Activated T-cell treated with anti-CD3 and anti-CD28 coated beads, Interleukin-2, amount 50 U/mL, for 4 hours (primary cell): ENCODE data around the gene MAPKBP1. TPM values are rescaled to one million over a fixed set of nuclear protein-coding genes. Genes with fewer than 3 reads are reported as not detected.
"Not testable (repeated sequence)": the region's sequence is repeated elsewhere in the genome, so short reads cannot be mapped to it uniquely, and the experiment has no call there.

ENCODE experiments used
- ATAC-seq, 2 donors: fragments of 200-7000 bp; cut with Tn5 transposase; one replicate each; pipeline ENCODE4 v1.10.0; 2021
- DNase-seq: peaks from one replicate; pipeline ENCODE4 v3.0.0-alpha.2; 2020
- H3K27me3 Mint-ChIP-seq: one replicate; pipeline ENCODE4 v1.8.0; 2021; ENCODE audit warnings: low read depth, mixed read lengths
- H3K36me3 Mint-ChIP-seq: one replicate; pipeline ENCODE4 v1.8.0; 2022; ENCODE audit warnings: mixed read lengths; ENCODE audit not compliant: insufficient read depth
- H3K4me1 Mint-ChIP-seq: one replicate; pipeline ENCODE4 v1.8.0; 2021; ENCODE audit warnings: low read depth, mixed read lengths
- H3K4me3 Mint-ChIP-seq: one replicate; pipeline ENCODE4 v1.8.0; 2021; ENCODE audit warnings: mild to moderate bottlenecking, moderate library complexity, mixed read lengths
- H3K9me3 Mint-ChIP-seq: one replicate; pipeline ENCODE4 v1.8.0; 2021; ENCODE audit warnings: mixed read lengths
- total RNA-seq, 3 donors: library from RNA; stranded (reverse); gene quantifications; one replicate each; pipeline ENCODE4 v1.2.1, GENCODE V29; 2021

MAPKBP1 gene, protein sequence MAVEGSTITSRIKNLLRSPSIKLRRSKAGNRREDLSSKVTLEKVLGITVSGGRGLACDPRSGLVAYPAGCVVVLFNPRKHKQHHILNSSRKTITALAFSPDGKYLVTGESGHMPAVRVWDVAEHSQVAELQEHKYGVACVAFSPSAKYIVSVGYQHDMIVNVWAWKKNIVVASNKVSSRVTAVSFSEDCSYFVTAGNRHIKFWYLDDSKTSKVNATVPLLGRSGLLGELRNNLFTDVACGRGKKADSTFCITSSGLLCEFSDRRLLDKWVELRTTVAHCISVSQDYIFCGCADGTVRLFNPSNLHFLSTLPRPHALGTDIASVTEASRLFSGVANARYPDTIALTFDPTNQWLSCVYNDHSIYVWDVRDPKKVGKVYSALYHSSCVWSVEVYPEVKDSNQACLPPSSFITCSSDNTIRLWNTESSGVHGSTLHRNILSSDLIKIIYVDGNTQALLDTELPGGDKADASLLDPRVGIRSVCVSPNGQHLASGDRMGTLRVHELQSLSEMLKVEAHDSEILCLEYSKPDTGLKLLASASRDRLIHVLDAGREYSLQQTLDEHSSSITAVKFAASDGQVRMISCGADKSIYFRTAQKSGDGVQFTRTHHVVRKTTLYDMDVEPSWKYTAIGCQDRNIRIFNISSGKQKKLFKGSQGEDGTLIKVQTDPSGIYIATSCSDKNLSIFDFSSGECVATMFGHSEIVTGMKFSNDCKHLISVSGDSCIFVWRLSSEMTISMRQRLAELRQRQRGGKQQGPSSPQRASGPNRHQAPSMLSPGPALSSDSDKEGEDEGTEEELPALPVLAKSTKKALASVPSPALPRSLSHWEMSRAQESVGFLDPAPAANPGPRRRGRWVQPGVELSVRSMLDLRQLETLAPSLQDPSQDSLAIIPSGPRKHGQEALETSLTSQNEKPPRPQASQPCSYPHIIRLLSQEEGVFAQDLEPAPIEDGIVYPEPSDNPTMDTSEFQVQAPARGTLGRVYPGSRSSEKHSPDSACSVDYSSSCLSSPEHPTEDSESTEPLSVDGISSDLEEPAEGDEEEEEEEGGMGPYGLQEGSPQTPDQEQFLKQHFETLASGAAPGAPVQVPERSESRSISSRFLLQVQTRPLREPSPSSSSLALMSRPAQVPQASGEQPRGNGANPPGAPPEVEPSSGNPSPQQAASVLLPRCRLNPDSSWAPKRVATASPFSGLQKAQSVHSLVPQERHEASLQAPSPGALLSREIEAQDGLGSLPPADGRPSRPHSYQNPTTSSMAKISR (N-terminal part only)
- total RNA-seq, result 10 to 100 TPM; 21.9 to 23.3 (median 22.5) TPM

- Mint-ChIP-seq H3K9me3 (no peaks in the 10 kb centered on the region), H3K27me3 (no peaks in the 10 kb centered on the region), H3K4me3 (peak within 1 kb of the TSS; percentile 93), H3K36me3 (peaks cover 5% of the 10 kb centered on the region), H3K4me1 (peaks cover 53% of the 10 kb centered on the region)
- DNase-seq (peak; percentile 94), ATAC-seq (peak; percentile 91)
Observed at GRCh38 chr15:41774062-41774881, at the start of gene MAPKBP1. TSS of gene MAPKBP1 (plus strand) at chr15:41774484. CDS start at chr15:41775276, 792 bp downstream.

- Mint-ChIP-seq H3K36me3 (peaks cover 12% of the 10 kb centered on the region), H3K9me3 (no peaks in the 10 kb centered on the region), H3K4me3 (no peak overlapping the region), H3K27me3 (no peaks in the 10 kb centered on the region), H3K4me1 (peaks cover 8% of the 10 kb centered on the region)
- ATAC-seq, result no peak
- no peak for DNase-seq
Observed at GRCh38 chr15:41727143-41727542, 47.1 kb upstream of the MAPKBP1 start.

- not testable (repeated sequence) for H3K4me3 Mint-ChIP-seq, DNase-seq, H3K9me3 Mint-ChIP-seq, ATAC-seq, H3K27me3 Mint-ChIP-seq, H3K4me1 Mint-ChIP-seq
- peaks cover 12% of the 10 kb centered on the region for H3K36me3 Mint-ChIP-seq
Observed at GRCh38 chr15:41728061-41728460, 46.2 kb upstream of the MAPKBP1 start.

DNA sequence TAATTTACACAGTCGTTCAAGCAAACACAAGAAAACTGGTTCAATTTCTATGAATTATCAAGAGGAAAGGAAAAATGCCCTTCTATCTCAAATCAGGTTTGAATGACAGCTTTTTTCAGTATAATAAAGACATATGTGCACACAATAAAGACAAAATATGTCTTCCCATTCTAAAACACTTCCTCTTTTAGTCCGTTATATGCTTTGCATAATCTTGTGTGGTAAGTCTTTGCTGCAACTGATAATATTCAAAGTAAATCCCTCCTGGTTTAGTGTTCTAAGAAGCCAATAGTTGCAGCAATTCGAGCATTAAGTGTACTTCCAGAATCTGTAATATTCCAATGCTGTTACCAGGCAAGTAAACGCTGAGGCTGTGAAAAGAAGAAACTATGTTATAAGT, 43.7 kb upstream of the MAPKBP1 start:
- Mint-ChIP-seq H3K4me3 (no peak overlapping the region), H3K9me3 (no peaks in the 10 kb centered on the region), H3K27me3 (no peaks in the 10 kb centered on the region), H3K4me1 (no peaks in the 10 kb centered on the region), H3K36me3 (peaks cover 20% of the 10 kb centered on the region)
- ATAC-seq, result no peak
- DNase-seq, result no peak

DNA sequence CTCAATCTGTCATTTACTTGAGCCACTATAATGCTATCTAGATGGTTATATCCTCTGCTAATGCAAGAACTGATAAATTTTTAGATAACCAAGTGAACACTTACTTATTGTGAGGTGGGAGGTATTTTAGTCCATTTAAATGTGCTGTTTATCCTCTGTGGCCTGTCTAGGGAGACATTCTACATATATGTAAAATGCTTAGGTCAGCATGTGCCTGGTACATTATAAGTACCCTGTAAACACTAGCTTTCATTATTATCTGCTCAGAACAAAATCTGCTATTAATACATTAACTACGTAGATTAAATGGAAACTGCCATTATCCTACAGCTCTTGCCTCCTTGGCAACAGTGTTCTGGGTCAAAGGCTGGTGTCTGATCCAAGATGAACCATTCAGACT, 41.8 kb upstream of the MAPKBP1 start:
- H3K36me3 Mint-ChIP-seq, result peaks cover 20% of the 10 kb centered on the region
- H3K9me3 Mint-ChIP-seq, result no peaks in the 10 kb centered on the region

GRCh38 chr15:41734079-41734478, 40.2 kb upstream of the MAPKBP1 start:
- no peaks in the 10 kb centered on the region for H3K27me3 Mint-ChIP-seq
- H3K9me3 Mint-ChIP-seq, result no peaks in the 10 kb centered on the region
- H3K4me1 Mint-ChIP-seq, result no peaks in the 10 kb centered on the region
- no peak overlapping the region for H3K4me3 Mint-ChIP-seq
- H3K36me3 Mint-ChIP-seq, result peaks cover 14% of the 10 kb centered on the region
- DNase-seq (no peak), ATAC-seq (no peak)

More for the DNA sequence above, 41.8 kb upstream of the MAPKBP1 start:
- Mint-ChIP-seq H3K4me1 (no peaks in the 10 kb centered on the region), H3K27me3 (no peaks in the 10 kb centered on the region), H3K4me3 (no peak overlapping the region)
- DNase-seq (no peak), ATAC-seq (no peak)

- H3K36me3 Mint-ChIP-seq, result peaks cover 14% of the 10 kb centered on the region
- ATAC-seq, result no peak
- no peaks in the 10 kb centered on the region for H3K27me3 Mint-ChIP-seq
- no peaks in the 10 kb centered on the region for H3K9me3 Mint-ChIP-seq
- no peak overlapping the region for H3K4me3 Mint-ChIP-seq
- DNase-seq, result no peak
- no peaks in the 10 kb centered on the region for H3K4me1 Mint-ChIP-seq
Observed at GRCh38 chr15:41735046-41735445, 39.2 kb upstream of the MAPKBP1 start.

DNA sequence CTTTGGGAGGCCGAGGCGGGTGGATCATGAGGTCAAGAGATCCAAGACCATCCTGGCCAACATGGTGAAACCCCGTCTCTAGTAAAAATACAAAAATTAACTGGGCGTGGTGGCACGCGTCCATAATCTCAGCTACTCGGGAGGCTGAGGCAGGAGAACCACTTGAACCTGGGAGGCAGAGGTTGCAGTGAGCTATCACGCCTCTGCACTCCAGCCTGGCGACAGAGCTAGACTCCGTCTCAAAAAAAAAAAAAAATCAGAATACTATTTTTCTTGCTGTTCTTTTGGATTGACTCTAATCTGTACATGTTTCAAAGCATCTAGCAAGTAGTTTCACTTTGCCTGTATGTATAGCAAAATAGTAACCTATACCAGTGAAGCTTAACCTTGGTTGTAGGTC, 38.8 kb upstream of the MAPKBP1 start:
- H3K4me1 Mint-ChIP-seq, DNase-seq, H3K9me3 Mint-ChIP-seq, H3K4me3 Mint-ChIP-seq, H3K27me3 Mint-ChIP-seq, ATAC-seq: not testable (repeated sequence)
- peaks cover 15% of the 10 kb centered on the region for H3K36me3 Mint-ChIP-seq

GRCh38 chr15:41746802-41747201, 27.5 kb upstream of the MAPKBP1 start:
- Mint-ChIP-seq H3K4me3 (no peak overlapping the region), H3K27me3 (no peaks in the 10 kb centered on the region), H3K9me3 (no peaks in the 10 kb centered on the region), H3K36me3 (peaks cover 32% of the 10 kb centered on the region), H3K4me1 (no peaks in the 10 kb centered on the region)
- ATAC-seq (no peak), DNase-seq (no peak)

DNA sequence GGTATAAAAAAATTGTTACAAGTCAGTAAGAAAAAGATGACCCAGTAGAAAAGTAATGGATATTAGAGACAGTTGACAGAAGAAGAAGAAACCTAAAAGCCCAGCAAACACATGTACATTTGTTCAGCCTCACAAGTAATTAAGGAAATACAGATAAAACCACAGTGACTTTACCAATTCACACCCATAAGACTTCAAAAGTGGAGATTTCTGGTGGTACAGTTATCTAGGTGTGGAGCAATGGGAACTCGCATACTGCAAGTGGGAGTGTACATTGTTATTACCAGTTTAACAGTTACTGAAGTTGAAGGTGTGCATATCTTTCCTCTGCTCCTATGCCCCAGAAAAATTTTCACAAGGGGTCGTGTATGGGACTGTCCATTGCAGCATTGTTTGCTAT, 18.1 kb upstream of the MAPKBP1 start:
- no peak for DNase-seq
- ATAC-seq, result no peak
- no peaks in the 10 kb centered on the region for H3K27me3 Mint-ChIP-seq
- no peaks in the 10 kb centered on the region for H3K9me3 Mint-ChIP-seq
- no peak overlapping the region for H3K4me3 Mint-ChIP-seq
- no peaks in the 10 kb centered on the region for H3K4me1 Mint-ChIP-seq
- H3K36me3 Mint-ChIP-seq, result peaks cover 33% of the 10 kb centered on the region

DNA sequence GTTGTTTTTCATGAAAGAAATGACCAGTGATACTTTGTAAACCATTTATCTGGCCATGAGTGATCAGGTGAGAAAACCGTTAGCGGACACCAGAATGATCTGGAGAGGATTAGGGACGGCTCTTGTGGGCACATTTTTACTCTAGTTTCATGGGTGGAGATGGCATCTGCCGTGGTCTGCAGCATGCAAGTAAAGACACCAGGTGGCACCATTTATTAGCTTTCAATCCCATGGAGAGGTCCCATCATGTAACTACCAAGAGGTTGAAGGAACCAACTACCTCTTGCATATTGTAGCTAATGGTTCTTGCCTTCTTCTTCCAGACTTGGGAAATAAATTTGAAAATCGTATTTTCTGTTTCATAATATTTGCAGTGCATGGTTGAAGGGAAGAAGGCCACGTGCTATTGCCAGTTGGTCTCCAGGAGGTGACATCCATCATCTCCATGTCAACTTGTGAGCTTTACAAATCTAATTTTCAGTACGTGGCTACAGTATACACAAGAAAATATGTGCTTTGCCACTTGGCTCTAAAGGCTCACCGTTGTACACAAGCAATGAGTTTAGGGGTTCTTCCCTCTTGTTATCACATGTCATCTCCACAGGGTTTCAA, 1.5 kb upstream of the MAPKBP1 start:
- no peak for ATAC-seq
- Mint-ChIP-seq H3K27me3 (no peaks in the 10 kb centered on the region), H3K9me3 (no peaks in the 10 kb centered on the region), H3K4me3 (no peak overlapping the region), H3K36me3 (peaks cover 2% of the 10 kb centered on the region), H3K4me1 (peaks cover 40% of the 10 kb centered on the region)
- peak; percentile 43 for DNase-seq

DNA sequence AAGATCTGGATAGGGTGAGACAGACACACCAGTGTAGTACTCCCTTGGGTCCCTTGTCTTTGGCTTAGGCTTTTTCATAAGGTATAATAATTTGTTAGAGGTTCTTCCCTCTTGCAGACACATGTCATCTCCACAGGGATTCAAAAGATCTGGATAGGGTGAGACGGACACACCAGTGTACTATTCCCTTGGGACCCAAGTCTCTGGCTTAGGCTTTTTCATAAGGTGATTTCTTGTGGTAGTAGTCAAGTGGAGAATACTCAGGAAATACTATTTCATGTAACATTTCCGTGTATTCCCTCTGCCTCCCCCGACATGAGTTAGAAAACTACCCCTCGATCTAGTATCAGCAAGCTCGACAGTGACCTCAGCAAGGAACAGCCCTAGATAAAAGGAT, 954 bp upstream of the MAPKBP1 start:
- Mint-ChIP-seq H3K4me1 (peaks cover 45% of the 10 kb centered on the region), H3K4me3 (peak overlapping the region; percentile 93), H3K27me3 (no peaks in the 10 kb centered on the region), H3K9me3 (no peaks in the 10 kb centered on the region), H3K36me3 (peaks cover 2% of the 10 kb centered on the region)
- ATAC-seq (no peak), DNase-seq (no peak)

GRCh38 chr15:41773729-41774061, 589 bp upstream of the MAPKBP1 start:
- Mint-ChIP-seq H3K4me1 (peaks cover 49% of the 10 kb centered on the region), H3K4me3 (peak overlapping the region; percentile 93), H3K36me3 (peaks cover 2% of the 10 kb centered on the region), H3K9me3 (no peaks in the 10 kb centered on the region), H3K27me3 (no peaks in the 10 kb centered on the region)
- DNase-seq, result no peak
- no peak for ATAC-seq
